Spleen (tissue), 11 donors: ENCODE data around the gene GNS. TPM values are rescaled to one million over a fixed set of nuclear protein-coding genes. Genes with fewer than 3 reads are reported as not detected.

Source experiments
- DNase-seq: peaks from one replicate; pipeline ENCODE4 v3.0.0-alpha.2; 2020
- H3K27ac ChIP-seq, 8 donors: fragments of 200-600 bp; sonication (generic) in 7 of 8; 1 replicate in 4 of 8; 2 replicates in 4 of 8; pipeline versions ENCODE4 v1.5.0 to v1.8.0; 2016 to 2021; ENCODE audit warnings: inconsistent platforms in 4 of 8, mild to moderate bottlenecking in 4 of 8, moderate library complexity in 1 of 8
- H3K27me3 ChIP-seq, 7 donors: fragments of 200-600 bp; sonication (generic) in 6 of 7; replicated peaks in 1 of 7; 1 replicate in 4 of 7; 2 replicates in 3 of 7; pipeline versions ENCODE4 v1.5.0 to v1.8.0; 2016 to 2021; ENCODE audit warnings: inconsistent platforms in 3 of 7, mild to moderate bottlenecking in 1 of 7
- H3K36me3 ChIP-seq, 6 donors: fragments of 200-600 bp; sonication (generic) in 5 of 6; 1 replicate in 4 of 6; 2 replicates in 2 of 6; pipeline versions ENCODE4 v1.5.0 to v1.8.0; 2016 to 2021; ENCODE audit warnings: inconsistent platforms in 2 of 6
- H3K4me1 ChIP-seq, 6 donors: fragments of 200-600 bp; sonication (generic) in 5 of 6; 1 replicate in 3 of 6; 2 replicates in 3 of 6; pipeline versions ENCODE4 v1.5.0 to v1.8.0; 2016 to 2021; ENCODE audit warnings: inconsistent platforms in 3 of 6
- H3K4me3 ChIP-seq, 8 donors: fragments of 200-600 bp; sonication (generic) in 7 of 8; 1 replicate in 4 of 8; 2 replicates in 4 of 8; pipeline versions ENCODE4 v1.5.0 to v1.8.0; 2016 to 2021; ENCODE audit warnings: inconsistent platforms in 4 of 8, mild to moderate bottlenecking in 4 of 8, moderate library complexity in 2 of 8
- H3K9me3 ChIP-seq, 8 donors: fragments of 200-600 bp; sonication (generic) in 7 of 8; 1 replicate in 4 of 8; 2 replicates in 4 of 8; pipeline versions ENCODE4 v1.5.0 to v1.8.0; 2016 to 2021; ENCODE audit warnings: inconsistent platforms in 4 of 8
- CTCF ChIP-seq, 11 experiments: fragments of 200-600 bp in 7 of 11; fragments of 450-650 bp in 4 of 11; sonication (generic) in 4 of 11; IDR thresholded peaks in 8 of 11; conservative IDR thresholded peaks in 3 of 11; 1 replicate in 7 of 11; 2 replicates in 4 of 11; pipeline versions ENCODE4 v1.4.0 to v1.8.0; 2016 to 2021; ENCODE audit warnings: antibody characterized with exemption in 11 of 11, inconsistent platforms in 4 of 11, mild to moderate bottlenecking in 1 of 11
- POLR2A ChIP-seq, 3 donors: fragments of 450-650 bp; IDR thresholded peaks; one replicate each; pipeline ENCODE4 v1.5.1; 2017; ENCODE audit warnings: antibody characterized with exemption in 3 of 3, mild to moderate bottlenecking in 1 of 3
- POLR2AphosphoS5 ChIP-seq, 3 donors: sonication (generic); formaldehyde crosslinking; IDR thresholded peaks; one replicate each; pipeline ENCODE4 v1.5.1; 2017; ENCODE audit warnings: antibody characterized with exemption in 3 of 3
- WGBS, 5 donors: extraction: QIAGEN DNeasy Blood & Tissue Kit in 3 of 5; methylation state at CpG; one replicate each; pipeline versions ENCODE4 v1.1.5 to v1.1.7; 2013 to 2018; 5-methylcytosine and 5-hydroxymethylcytosine counted together
- intact Hi-C: fragments of 100-400 bp; cut with DNase I; formaldehyde crosslinking; loops from one replicate; pipeline ENCODE4 v1.15.0; 2023; ENCODE audit warnings: low total_unique reads
- polyA plus RNA-seq, 3 donors: library from polyadenylated mRNA; stranded (reverse); fragments of 200-250 nt; gene quantifications; one replicate each; pipeline ENCODE4 v1.2.1, GENCODE V29; 2013
- total RNA-seq, 7 donors: library from RNA; depleted of rRNA in 3 of 7; stranded (reverse); fragments of >200 nt in 3 of 7; fragmentation: NEBNext Ultra II Directional in 4 of 7; extraction: Animal tissue kit (Norgen Biotek cat#: 25700) in 4 of 7; gene quantifications; one replicate each; pipeline versions ENCODE4 v1.1.0 to v1.2.1, GENCODE V29; 2016 to 2021
- donor health status: healthy with polysubstance abuse.
- donor health status: DM: no; HTN: no; CAD: no; lungs with moderate emphysema.
- donor health status: DM: no; HTN: no; CAD: no.
- donor health status: Bipolar disorder and iron deficiency.
- donor health status: healthy.
- donor health status: DM: no; HTN: no; CAD: no.
- donor health status: DM: yes; HTN: yes; CAD: no.

Gene GNS
- total and polyA plus RNA-seq, 10 donors, result 8.3 to 154 (median 126) TPM

- Histone ChIP-seq H3K36me3 (peaks cover 0 to 25% (median 0%) of the 10 kb centered on the region in 6 donors), H3K4me3 (no peak overlapping the region), H3K9me3 (no peaks in the 10 kb centered on the region), H3K27ac (no peak overlapping the region), H3K27me3 (no peaks in the 10 kb centered on the region), H3K4me1 (peaks cover 0 to 17% (median 5%) of the 10 kb centered on the region in 6 donors)
- TF ChIP-seq CTCF (IDR thresholded peaks at IDR 0.05 in 8 of 11, conservative IDR thresholded peaks at IDR 0.05 in 3 of 11) (no peak), POLR2A (IDR thresholded peaks at IDR 0.05) (no peak), POLR2AphosphoS5 (IDR thresholded peaks at IDR 0.05) (no peak)
- DNase-seq, result no peak
- WGBS, 5 donors, result 87 to 92% (median 90%) methylated on average over 5 of the region's 5 CpGs
- intact Hi-C loops, result no loop called here
Observed at GRCh38 chr12:64706857-64707256, 52.3 kb downstream of the GNS start.

GRCh38 chr12:64706306-64706705 is 52.9 kb downstream of the GNS start:
- Histone ChIP-seq H3K4me1 (peaks cover 0 to 22% (median 10%) of the 10 kb centered on the region in 6 donors), H3K27ac (no peak overlapping the region), H3K9me3 (no peaks in the 10 kb centered on the region), H3K36me3 (peaks cover 0 to 22% (median 0%) of the 10 kb centered on the region in 6 donors), H3K27me3 (no peaks in the 10 kb centered on the region), H3K4me3 (no peak overlapping the region)
- DNase-seq, result no peak
- TF ChIP-seq POLR2AphosphoS5 (IDR thresholded peaks at IDR 0.05) (no peak), CTCF (IDR thresholded peaks at IDR 0.05 in 8 of 11, conservative IDR thresholded peaks at IDR 0.05 in 3 of 11) (no peak), POLR2A (IDR thresholded peaks at IDR 0.05) (no peak)
- 42 to 52% (median 51%) methylated on average over 3 of the region's 3 CpGs for WGBS, 5 donors
- intact Hi-C loops, result no loop called here

- Histone ChIP-seq H3K27me3 (no peaks in the 10 kb centered on the region), H3K4me1 (peaks cover 7 to 69% (median 35%) of the 10 kb centered on the region in 6 donors), H3K36me3 (peaks cover 0 to 51% (median 2%) of the 10 kb centered on the region in 6 donors), H3K27ac (peak overlapping the region in 6 of 8 donors; percentile 73 to 90 (median 88)), H3K4me3 (peak overlapping the region in 1 of 8 donors; percentile 52), H3K9me3 (no peaks in the 10 kb centered on the region)
- intact Hi-C loops, result no loop called here
- DNase-seq, result no peak
- TF ChIP-seq POLR2A (IDR thresholded peaks at IDR 0.05), result no peak
- 46 to 63% (median 54%) methylated on average over 5 of the region's 5 CpGs for WGBS, 5 donors
Observed at GRCh38 chr12:64701283-64701682, 57.9 kb downstream of the GNS start.

GRCh38 chr12:64700532-64700931 is 58.7 kb downstream of the GNS start:
- Histone ChIP-seq H3K4me1 (peaks cover 7 to 73% (median 39%) of the 10 kb centered on the region in 6 donors), H3K27ac (peak overlapping the region in 7 of 8 donors; percentile 60 to 90 (median 86)), H3K4me3 (peak overlapping the region in 1 of 8 donors; percentile 52), H3K27me3 (no peaks in the 10 kb centered on the region), H3K9me3 (no peaks in the 10 kb centered on the region), H3K36me3 (peaks cover 0 to 59% (median 4%) of the 10 kb centered on the region in 6 donors)
- TF ChIP-seq CTCF (IDR thresholded peaks at IDR 0.05 in 8 of 11, conservative IDR thresholded peaks at IDR 0.05 in 3 of 11) (no peak), POLR2AphosphoS5 (IDR thresholded peaks at IDR 0.05) (no peak), POLR2A (IDR thresholded peaks at IDR 0.05) (no peak)
- intact Hi-C loops, result no loop called here
- 70 to 100% (median 92%) methylated on average over 1 of the region's 1 CpG for WGBS, 5 donors
- DNase-seq, result no peak
